CD14-positive monocyte (primary cell): Measurements from ENCODE around the gene CACNA1H. TPM values are rescaled to one million over a fixed set of nuclear protein-coding genes. Genes with fewer than 3 reads are reported as not detected.

Experiments used
- DNase-seq, 3 donors: peaks; one replicate each; pipeline ENCODE4 v3.0.0-alpha.2; 2011 to 2022
- H2AFZ ChIP-seq: 2 replicates; pipeline ENCODE4 v1.6.0; 2012; ENCODE audit warnings: mild to moderate bottlenecking, low read depth, low read length, inconsistent platforms; ENCODE audit not compliant: insufficient read depth, poor library complexity, severe bottlenecking
- H3K27ac ChIP-seq, 2 donors: 1 replicate in 1 of 2; 2 replicates in 1 of 2; pipeline ENCODE4 v1.5.1; 2012 to 2013; ENCODE audit warnings: low read length in 2 of 2, control low read depth in 1 of 2, inconsistent platforms in 1 of 2, low read depth in 1 of 2, mild to moderate bottlenecking in 1 of 2
- H3K27me3 ChIP-seq, 2 donors: one replicate each; pipeline versions ENCODE4 v1.6.0 to v1.6.1; 2011 to 2013; ENCODE audit warnings: low read length in 2 of 2; ENCODE audit not compliant: control insufficient read depth in 2 of 2, insufficient read depth in 2 of 2
- H3K36me3 ChIP-seq, 2 donors: replicated peaks in 1 of 2; 1 replicate in 1 of 2; 2 replicates in 1 of 2; pipeline versions ENCODE4 v1.5.1 to v1.6.1; 2012 to 2013; ENCODE audit warnings: low read length in 2 of 2, control low read depth in 1 of 2, inconsistent platforms in 1 of 2, mild to moderate bottlenecking in 1 of 2; ENCODE audit not compliant: insufficient read depth in 2 of 2, control insufficient read depth in 1 of 2
- H3K4me1 ChIP-seq, 2 donors: 1 replicate in 1 of 2; 2 replicates in 1 of 2; pipeline versions ENCODE4 v1.5.1 to v1.6.1; 2012 to 2013; ENCODE audit warnings: low read length in 2 of 2, control low read depth in 1 of 2, inconsistent platforms in 1 of 2, mild to moderate bottlenecking in 1 of 2, moderate library complexity in 1 of 2; ENCODE audit not compliant: insufficient read depth in 2 of 2, control insufficient read depth in 1 of 2
- H3K4me2 ChIP-seq: replicated peaks from 2 replicates; pipeline ENCODE3; 2012; ENCODE audit warnings: low read length, moderate library complexity, mild to moderate bottlenecking; ENCODE audit not compliant: poor library complexity, severe bottlenecking; ENCODE audit errors: extremely low read depth
- H3K4me3 ChIP-seq, 3 experiments: fragments of 200-600 bp in 1 of 3; sonication (generic) in 1 of 3; replicated peaks in 1 of 3; 1 replicate in 2 of 3; 2 replicates in 1 of 3; pipeline ENCODE4 v1.5.1; 2011 to 2013; ENCODE audit warnings: low read length in 3 of 3, mild to moderate bottlenecking in 3 of 3, control low read depth in 2 of 3, low read depth in 2 of 3, inconsistent platforms in 1 of 3, moderate library complexity in 1 of 3
- H3K79me2 ChIP-seq: 2 replicates; pipeline ENCODE4 v1.6.0; 2012; ENCODE audit warnings: mild to moderate bottlenecking, control low read depth, inconsistent platforms, low read length, moderate library complexity; ENCODE audit not compliant: insufficient read depth
- H3K9ac ChIP-seq: 2 replicates; pipeline ENCODE4 v1.6.0; 2017; ENCODE audit warnings: low read length, mild to moderate bottlenecking; ENCODE audit not compliant: insufficient read depth, poor library complexity, severe bottlenecking
- H3K9me3 ChIP-seq, 2 donors: replicated peaks in 1 of 2; 1 replicate in 1 of 2; 2 replicates in 1 of 2; pipeline versions ENCODE4 v1.5.1 to v1.6.1; 2012 to 2013; ENCODE audit warnings: low read length in 2 of 2, control low read depth in 1 of 2; ENCODE audit not compliant: control insufficient read depth in 1 of 2, insufficient read depth in 1 of 2
- H4K20me1 ChIP-seq: 2 replicates; pipeline ENCODE4 v1.6.0; 2012; ENCODE audit warnings: mild to moderate bottlenecking, low read length, control low read depth, moderate library complexity; ENCODE audit not compliant: insufficient read depth
- H3K27ac Mint-ChIP-seq, 7 donors: one replicate each; pipeline ENCODE4 v1.8.0; 2020; ENCODE audit warnings: mild to moderate bottlenecking in 7 of 7, mixed read lengths in 7 of 7, moderate library complexity in 6 of 7, inconsistent platforms in 2 of 7
- H3K27me3 Mint-ChIP-seq, 3 donors: one replicate each; pipeline ENCODE4 v1.8.0; 2021 to 2022; ENCODE audit warnings: low read depth in 3 of 3, mild to moderate bottlenecking in 3 of 3, mixed read lengths in 3 of 3, moderate library complexity in 3 of 3, inconsistent platforms in 1 of 3
- H3K36me3 Mint-ChIP-seq, 2 donors: one replicate each; pipeline ENCODE4 v1.8.0; 2020; ENCODE audit warnings: mixed read lengths in 2 of 2, inconsistent platforms in 1 of 2, mild to moderate bottlenecking in 1 of 2
- H3K4me1 Mint-ChIP-seq: one replicate; pipeline ENCODE4 v1.8.0; 2020; ENCODE audit warnings: mild to moderate bottlenecking, mixed read lengths
- H3K4me3 Mint-ChIP-seq, 2 donors: one replicate each; pipeline ENCODE4 v1.8.0; 2020; ENCODE audit warnings: mild to moderate bottlenecking in 2 of 2, mixed read lengths in 2 of 2, moderate library complexity in 1 of 2
- H3K9me3 Mint-ChIP-seq, 7 donors: one replicate each; pipeline ENCODE4 v1.8.0; 2020 to 2022; ENCODE audit warnings: mixed read lengths in 7 of 7, mild to moderate bottlenecking in 6 of 7, moderate library complexity in 6 of 7, inconsistent platforms in 2 of 7
- WGBS: methylation state at CpG from one replicate; pipeline ENCODE4 v1.1.5; 2013; ENCODE audit warnings: missing lambda C conversion rate; ENCODE audit not compliant: insufficient coverage; 5-methylcytosine and 5-hydroxymethylcytosine counted together
- intact Hi-C, 2 donors: fragments of 100-400 bp; cut with micrococcal nuclease; formaldehyde crosslinking; loops; one replicate each; pipeline versions ENCODE4 v1.15.0 to v1.15.1; 2023
- polyA plus RNA-seq, 3 donors: library from polyadenylated mRNA; depleted of rRNA in 1 of 3; unstranded in 2 of 3; stranded (reverse) in 1 of 3; fragments of 300-500 nt in 2 of 3; fragments of >200 nt in 1 of 3; fragmentation: Illumina TruSeq in 2 of 3; gene quantifications; 1 replicate in 2 of 3; 2 replicates in 1 of 3; pipeline ENCODE4 v1.2.3, GENCODE V29; 2012 to 2021
- TF ChIP-seq, protein P1 (sequence below): fragments of 200-600 bp; IDR thresholded peaks from one replicate; pipeline ENCODE4 v1.8.0; 2022; ENCODE audit warnings: antibody characterized with exemption, mild to moderate bottlenecking

The CACNA1H gene
- polyA plus RNA-seq, 3 donors: not detected

DNA sequence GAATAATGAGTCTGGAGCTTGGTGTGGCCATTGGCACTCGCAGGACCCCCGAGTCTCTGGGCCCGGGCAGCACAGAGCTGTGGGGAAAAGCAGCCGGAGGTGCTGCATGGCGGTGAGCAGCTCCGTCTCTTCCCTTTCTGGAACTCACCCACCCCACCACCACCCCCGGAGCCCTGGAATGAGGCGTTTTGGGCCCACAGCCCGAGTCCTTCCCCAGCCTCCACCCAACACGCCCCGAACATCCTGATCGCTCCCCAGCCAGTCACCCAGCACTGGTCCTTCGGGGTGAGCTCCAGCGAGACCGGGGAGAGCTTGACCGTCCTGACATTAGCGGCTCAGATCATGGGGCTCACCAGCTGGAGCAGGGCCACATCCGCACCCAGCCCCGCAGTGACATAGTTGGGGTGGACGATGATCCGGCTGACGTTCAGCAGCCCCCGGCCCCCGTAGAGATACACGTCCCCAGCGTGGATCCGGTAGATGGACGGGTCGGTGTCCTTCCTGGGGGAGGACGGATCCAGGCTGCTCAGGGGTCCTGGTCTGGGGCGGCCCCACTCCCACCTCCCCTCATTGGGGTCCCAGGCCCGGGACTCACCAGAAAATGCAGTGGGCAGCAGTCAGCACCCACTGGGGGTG is 109.4 kb downstream of the CACNA1H start:
- peaks cover 27 to 47% (median 35%) of the 10 kb centered on the region in 3 donors for H3K27me3 Mint-ChIP-seq
- Histone ChIP-seq H3K27ac (no peak overlapping the region), H3K4me2 (no peak overlapping the region), H3K4me1 (no peaks in the 10 kb centered on the region), H3K9me3 (no peaks in the 10 kb centered on the region), H3K4me3 (no peak overlapping the region), H4K20me1 (no peaks in the 10 kb centered on the region), H3K79me2 (no peaks in the 10 kb centered on the region), H3K27me3 (peaks cover 0 to 41% of the 10 kb centered on the region in 2 donors), H3K9ac (no peak overlapping the region), H2AFZ (no peak overlapping the region), H3K36me3 (no peaks in the 10 kb centered on the region)
- DNase-seq: no peak
- peaks cover 4% of the 10 kb centered on the region for H3K4me1 Mint-ChIP-seq
- TF ChIP-seq, protein P1, sequence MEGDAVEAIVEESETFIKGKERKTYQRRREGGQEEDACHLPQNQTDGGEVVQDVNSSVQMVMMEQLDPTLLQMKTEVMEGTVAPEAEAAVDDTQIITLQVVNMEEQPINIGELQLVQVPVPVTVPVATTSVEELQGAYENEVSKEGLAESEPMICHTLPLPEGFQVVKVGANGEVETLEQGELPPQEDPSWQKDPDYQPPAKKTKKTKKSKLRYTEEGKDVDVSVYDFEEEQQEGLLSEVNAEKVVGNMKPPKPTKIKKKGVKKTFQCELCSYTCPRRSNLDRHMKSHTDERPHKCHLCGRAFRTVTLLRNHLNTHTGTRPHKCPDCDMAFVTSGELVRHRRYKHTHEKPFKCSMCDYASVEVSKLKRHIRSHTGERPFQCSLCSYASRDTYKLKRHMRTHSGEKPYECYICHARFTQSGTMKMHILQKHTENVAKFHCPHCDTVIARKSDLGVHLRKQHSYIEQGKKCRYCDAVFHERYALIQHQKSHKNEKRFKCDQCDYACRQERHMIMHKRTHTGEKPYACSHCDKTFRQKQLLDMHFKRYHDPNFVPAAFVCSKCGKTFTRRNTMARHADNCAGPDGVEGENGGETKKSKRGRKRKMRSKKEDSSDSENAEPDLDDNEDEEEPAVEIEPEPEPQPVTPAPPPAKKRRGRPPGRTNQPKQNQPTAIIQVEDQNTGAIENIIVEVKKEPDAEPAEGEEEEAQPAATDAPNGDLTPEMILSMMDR: no peak
- H3K27ac Mint-ChIP-seq: no peak overlapping the region
- peak overlapping the region in 1 of 2 donors; percentile 39 for H3K4me3 Mint-ChIP-seq
- peaks cover 3 to 12% (median 6%) of the 10 kb centered on the region in 7 donors for H3K9me3 Mint-ChIP-seq
- WGBS: 90% methylated on average over 26 of the region's 32 CpGs
- intact Hi-C loops: loop anchor here in 1 of 2 donors (10.0 kb wide), 1 partner anchor 48 kb away; no protein-coding TSS in a partner anchor
- no peaks in the 10 kb centered on the region for H3K36me3 Mint-ChIP-seq

DNA sequence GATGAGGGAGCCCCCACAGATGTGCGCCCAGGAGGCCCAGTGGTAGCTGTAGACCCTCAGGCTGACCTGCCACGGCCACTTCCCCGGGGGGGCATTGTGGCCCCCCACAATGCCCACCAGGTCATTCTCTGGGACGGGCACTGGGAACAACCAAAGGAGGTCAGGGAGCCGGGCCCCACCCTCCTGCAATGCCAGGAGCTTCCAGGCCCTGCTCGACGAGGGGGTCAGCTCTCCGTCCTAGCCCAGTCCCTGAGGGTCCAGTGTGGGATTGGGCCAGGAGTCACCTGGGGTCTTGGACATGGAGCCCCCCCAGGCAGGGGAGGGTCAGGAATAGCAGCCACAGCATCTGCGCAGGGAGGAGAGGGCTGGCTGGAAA is 109.9 kb downstream of the CACNA1H start:
- Histone ChIP-seq H3K4me1 (no peaks in the 10 kb centered on the region), H3K27me3 (peaks cover 0 to 41% of the 10 kb centered on the region in 2 donors), H3K4me2 (no peak overlapping the region), H3K4me3 (no peak overlapping the region), H4K20me1 (no peaks in the 10 kb centered on the region), H3K9ac (no peak overlapping the region), H3K27ac (no peak overlapping the region), H3K9me3 (no peaks in the 10 kb centered on the region), H3K79me2 (no peaks in the 10 kb centered on the region), H3K36me3 (no peaks in the 10 kb centered on the region), H2AFZ (no peak overlapping the region)
- H3K27ac Mint-ChIP-seq: no peak overlapping the region
- peaks cover 3 to 12% (median 6%) of the 10 kb centered on the region in 7 donors for H3K9me3 Mint-ChIP-seq
- intact Hi-C loops: loop anchor here in 1 of 2 donors (10.0 kb wide), 1 partner anchor 48 kb away; no protein-coding TSS in a partner anchor
- TF ChIP-seq, protein P1: no peak
- peaks cover 4% of the 10 kb centered on the region for H3K4me1 Mint-ChIP-seq
- H3K27me3 Mint-ChIP-seq: peaks cover 27 to 49% (median 36%) of the 10 kb centered on the region in 3 donors
- H3K36me3 Mint-ChIP-seq: no peaks in the 10 kb centered on the region
- H3K4me3 Mint-ChIP-seq: no peak overlapping the region
- DNase-seq: no peak
- WGBS: 95% methylated on average over 9 of the region's 9 CpGs
